ENCODE results near the gene ETV6.

DNA sequence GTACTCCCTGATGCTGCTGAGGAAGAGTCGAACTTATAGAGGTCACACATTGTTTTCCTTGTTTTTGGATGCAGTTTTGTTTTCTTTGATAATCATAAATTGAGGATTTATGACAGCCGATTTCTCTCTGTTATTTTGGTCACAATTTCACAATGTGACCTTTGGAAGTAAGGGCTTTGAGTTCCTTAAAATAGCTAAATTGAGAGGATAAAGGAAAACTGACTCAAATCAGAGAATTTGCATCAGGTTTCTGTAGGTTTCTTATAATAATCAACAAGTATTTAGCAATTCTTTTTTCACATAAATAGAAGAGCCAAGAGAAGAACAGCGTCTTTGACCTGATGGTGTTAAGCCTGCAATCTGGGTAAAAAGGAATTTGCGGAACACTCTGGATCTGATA is 66.1 kb downstream of the ETV6 start:
- no peak for TF ChIP-seq CTCF (IDR thresholded peaks at IDR 0.05)
- no peak for TF ChIP-seq POLR2A (IDR thresholded peaks at IDR 0.05)

Data from right lobe of liver (tissue), 4 donors.